RWPE2 (cell line): ENCODE data around the gene SEMA3F.

Experiments used
- ATAC-seq: fragments of 200-7000 bp; cut with Tn5 transposase; 3 replicates; pipeline ENCODE4 v1.9.1; 2021; ENCODE audit warnings: low read depth
- DNase-seq: peaks from one replicate; pipeline ENCODE4 v3.0.0-alpha.2; 2020; ENCODE audit warnings: low spot score
- H3K27ac ChIP-seq: fragments of 450-650 bp; 2 replicates; pipeline ENCODE4 v1.5.1; 2017; ENCODE audit warnings: mild to moderate bottlenecking; ENCODE audit not compliant: poor library complexity, severe bottlenecking
- H3K27me3 ChIP-seq: fragments of 250-450 bp; sonication (Bioruptor Pico); 2 replicates; pipeline ENCODE4 v1.5.1; 2021; ENCODE audit warnings: mild to moderate bottlenecking, moderate library complexity; ENCODE audit not compliant: insufficient read depth, poor library complexity, severe bottlenecking
- H3K36me3 ChIP-seq: fragments of 250-450 bp; sonication (Bioruptor Pico); 2 replicates; pipeline ENCODE4 v1.5.1; 2020; ENCODE audit warnings: low read depth, mild to moderate bottlenecking, moderate library complexity
- H3K4me1 ChIP-seq: fragments of 250-450 bp; sonication (Bioruptor Pico); 2 replicates; pipeline ENCODE4 v1.5.1; 2021; ENCODE audit warnings: mild to moderate bottlenecking, moderate library complexity; ENCODE audit not compliant: insufficient read depth, poor library complexity, severe bottlenecking
- H3K4me3 ChIP-seq: fragments of 250-450 bp; sonication (Bioruptor Pico); 2 replicates; pipeline ENCODE4 v1.5.1; 2021; ENCODE audit warnings: mild to moderate bottlenecking, moderate library complexity; ENCODE audit not compliant: severe bottlenecking
- H3K9me3 ChIP-seq: fragments of 250-450 bp; sonication (Bioruptor Pico); 2 replicates; pipeline ENCODE4 v1.5.1; 2021; ENCODE audit warnings: mild to moderate bottlenecking, moderate library complexity; ENCODE audit not compliant: severe bottlenecking
- CTCF ChIP-seq: fragments of 450-650 bp; IDR thresholded peaks from one replicate; pipeline ENCODE4 v1.5.1; 2017; ENCODE audit warnings: mild to moderate bottlenecking, moderate library complexity; ENCODE audit not compliant: poor library complexity, severe bottlenecking

SEMA3F gene

GRCh38 chr3:50230794-50231125 is 75.6 kb downstream of the SEMA3F start:
- DNase-seq, result no peak
- Histone ChIP-seq H3K4me1 (peaks cover 4% of the 10 kb centered on the region), H3K27me3 (no peaks in the 10 kb centered on the region), H3K9me3 (no peaks in the 10 kb centered on the region), H3K27ac (no peak overlapping the region), H3K36me3 (no peaks in the 10 kb centered on the region), H3K4me3 (no peak overlapping the region)
- ATAC-seq, result no peak
- no peak for TF ChIP-seq CTCF

- H3K4me1 ChIP-seq, result peaks cover 4% of the 10 kb centered on the region
- no peaks in the 10 kb centered on the region for H3K27me3 ChIP-seq
- no peaks in the 10 kb centered on the region for H3K36me3 ChIP-seq
- H3K9me3 ChIP-seq, result no peaks in the 10 kb centered on the region
- TF ChIP-seq CTCF, result no peak
- DNase-seq, result no peak
- H3K4me3 ChIP-seq, result no peak overlapping the region
- no peak overlapping the region for H3K27ac ChIP-seq
- ATAC-seq, result no peak
These were observed 76.5 kb downstream of the SEMA3F start for GRCh38 chr3:50231581-50231980.

GRCh38 chr3:50232303-50232702 is 77.2 kb downstream of the SEMA3F start:
- ATAC-seq, result no peak
- no peak for DNase-seq
- TF ChIP-seq CTCF, result no peak
- Histone ChIP-seq H3K27me3 (no peaks in the 10 kb centered on the region), H3K27ac (no peak overlapping the region), H3K36me3 (no peaks in the 10 kb centered on the region), H3K4me1 (peaks cover 4% of the 10 kb centered on the region), H3K9me3 (no peaks in the 10 kb centered on the region), H3K4me3 (no peak overlapping the region)

- ATAC-seq (no peak), DNase-seq (no peak)
- Histone ChIP-seq H3K27ac (no peak overlapping the region), H3K9me3 (no peaks in the 10 kb centered on the region), H3K27me3 (no peaks in the 10 kb centered on the region), H3K36me3 (no peaks in the 10 kb centered on the region), H3K4me1 (peaks cover under 1% of the 10 kb centered on the region), H3K4me3 (no peak overlapping the region)
- no peak for TF ChIP-seq CTCF
These were observed 78.1 kb downstream of the SEMA3F start for GRCh38 chr3:50233176-50233575.

GRCh38 chr3:50235716-50236483 is 80.8 kb downstream of the SEMA3F start, which contains the start of gene GNAI2:
Gene GNAI2 (plus strand): TSS chr3:50236204. CDS start chr3:50236336, 132 bp downstream.
- H3K27me3 ChIP-seq, result no peaks in the 10 kb centered on the region
- peaks cover 17% of the 10 kb centered on the region for H3K36me3 ChIP-seq
- peak; percentile 99 for DNase-seq
- H3K27ac ChIP-seq, result peak within 1 kb of the TSS; percentile 88
- no peaks in the 10 kb centered on the region for H3K9me3 ChIP-seq
- TF ChIP-seq CTCF, result no peak
- H3K4me3 ChIP-seq, result peak within 1 kb of the TSS; percentile 89
- H3K4me1 ChIP-seq, result no peaks in the 10 kb centered on the region
- ATAC-seq, result peak; percentile 93
